Measurements from ENCODE around the gene AR. TPM values are rescaled to one million over a fixed set of nuclear protein-coding genes. Genes with fewer than 3 reads are reported as not detected.

The AR gene
- total RNA-seq, 1 experiment from 2014 or later = not detected

DNA sequence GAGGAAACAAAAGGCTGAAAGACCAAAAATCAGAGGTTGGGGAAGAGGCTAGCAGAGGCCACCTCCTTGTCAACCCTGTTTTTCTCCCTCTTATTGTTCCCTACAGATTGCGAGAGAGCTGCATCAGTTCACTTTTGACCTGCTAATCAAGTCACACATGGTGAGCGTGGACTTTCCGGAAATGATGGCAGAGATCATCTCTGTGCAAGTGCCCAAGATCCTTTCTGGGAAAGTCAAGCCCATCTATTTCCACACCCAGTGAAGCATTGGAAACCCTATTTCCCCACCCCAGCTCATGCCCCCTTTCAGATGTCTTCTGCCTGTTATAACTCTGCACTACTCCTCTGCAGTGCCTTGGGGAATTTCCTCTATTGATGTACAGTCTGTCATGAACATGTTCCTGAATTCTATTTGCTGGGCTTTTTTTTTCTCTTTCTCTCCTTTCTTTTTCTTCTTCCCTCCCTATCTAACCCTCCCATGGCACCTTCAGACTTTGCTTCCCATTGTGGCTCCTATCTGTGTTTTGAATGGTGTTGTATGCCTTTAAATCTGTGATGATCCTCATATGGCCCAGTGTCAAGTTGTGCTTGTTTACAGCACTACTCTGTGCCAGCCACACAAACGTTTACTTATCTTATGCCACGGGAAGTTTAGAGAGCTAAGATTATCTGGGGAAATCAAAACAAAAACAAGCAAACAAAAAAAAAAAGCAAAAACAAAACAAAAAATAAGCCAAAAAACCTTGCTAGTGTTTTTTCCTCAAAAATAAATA, 179.9 kb downstream of the AR start:
- Histone ChIP-seq H3K27me3 (ENCODE audit: low read length) (no peaks in the 10 kb centered on the region), H3K4me3 (ENCODE audit: low read length) (no peak overlapping the region), H3K79me2 (ENCODE audit: low read length) (no peaks in the 10 kb centered on the region), H3K4me1 (ENCODE audit: insufficient read depth, low read length) (no peaks in the 10 kb centered on the region), H4K20me1 (ENCODE audit: low read length) (no peaks in the 10 kb centered on the region), H3F3A (ENCODE audit: low read length, unreplicated experiment) (no peaks in the 10 kb centered on the region), H2AFZ (ENCODE audit: low read length) (no peak overlapping the region), H3K27ac (ENCODE audit: low read length) (no peak overlapping the region), H3K9me2 (replicated peaks; ENCODE audit: low read length) (no peaks in the 10 kb centered on the region), H3K4me2 (ENCODE audit: low read length) (no peak overlapping the region), H3K9me3 (ENCODE audit: low read length) (no peaks in the 10 kb centered on the region), H3K9ac (ENCODE audit: low read length) (no peak overlapping the region), H3K36me3 (ENCODE audit: low read depth, low read length) (no peaks in the 10 kb centered on the region)
- ChIA-PET CTCF (no interaction called here), POLR2A (ENCODE audit: unreplicated experiment) (no interaction called here)
- DNase-seq (no peak), ATAC-seq (no peak)
- no TSS peak for BruUV-seq (replicated peaks)
- intact Hi-C loops (cut with micrococcal nuclease) = no loop called here
- TF ChIP-seq EZH2phosphoT487 (IDR thresholded peaks at IDR 0.05; ENCODE audit: borderline replicate concordance, low read length) (no peak), EZH2 (IDR thresholded peaks at IDR 0.05; ENCODE audit: low read length, unreplicated experiment) (no peak)
- TF ChIP-seq, protein P1, sequence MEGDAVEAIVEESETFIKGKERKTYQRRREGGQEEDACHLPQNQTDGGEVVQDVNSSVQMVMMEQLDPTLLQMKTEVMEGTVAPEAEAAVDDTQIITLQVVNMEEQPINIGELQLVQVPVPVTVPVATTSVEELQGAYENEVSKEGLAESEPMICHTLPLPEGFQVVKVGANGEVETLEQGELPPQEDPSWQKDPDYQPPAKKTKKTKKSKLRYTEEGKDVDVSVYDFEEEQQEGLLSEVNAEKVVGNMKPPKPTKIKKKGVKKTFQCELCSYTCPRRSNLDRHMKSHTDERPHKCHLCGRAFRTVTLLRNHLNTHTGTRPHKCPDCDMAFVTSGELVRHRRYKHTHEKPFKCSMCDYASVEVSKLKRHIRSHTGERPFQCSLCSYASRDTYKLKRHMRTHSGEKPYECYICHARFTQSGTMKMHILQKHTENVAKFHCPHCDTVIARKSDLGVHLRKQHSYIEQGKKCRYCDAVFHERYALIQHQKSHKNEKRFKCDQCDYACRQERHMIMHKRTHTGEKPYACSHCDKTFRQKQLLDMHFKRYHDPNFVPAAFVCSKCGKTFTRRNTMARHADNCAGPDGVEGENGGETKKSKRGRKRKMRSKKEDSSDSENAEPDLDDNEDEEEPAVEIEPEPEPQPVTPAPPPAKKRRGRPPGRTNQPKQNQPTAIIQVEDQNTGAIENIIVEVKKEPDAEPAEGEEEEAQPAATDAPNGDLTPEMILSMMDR (conservative IDR thresholded peaks at IDR 0.05; ENCODE audit: low read depth, low read length) = no peak

DNA sequence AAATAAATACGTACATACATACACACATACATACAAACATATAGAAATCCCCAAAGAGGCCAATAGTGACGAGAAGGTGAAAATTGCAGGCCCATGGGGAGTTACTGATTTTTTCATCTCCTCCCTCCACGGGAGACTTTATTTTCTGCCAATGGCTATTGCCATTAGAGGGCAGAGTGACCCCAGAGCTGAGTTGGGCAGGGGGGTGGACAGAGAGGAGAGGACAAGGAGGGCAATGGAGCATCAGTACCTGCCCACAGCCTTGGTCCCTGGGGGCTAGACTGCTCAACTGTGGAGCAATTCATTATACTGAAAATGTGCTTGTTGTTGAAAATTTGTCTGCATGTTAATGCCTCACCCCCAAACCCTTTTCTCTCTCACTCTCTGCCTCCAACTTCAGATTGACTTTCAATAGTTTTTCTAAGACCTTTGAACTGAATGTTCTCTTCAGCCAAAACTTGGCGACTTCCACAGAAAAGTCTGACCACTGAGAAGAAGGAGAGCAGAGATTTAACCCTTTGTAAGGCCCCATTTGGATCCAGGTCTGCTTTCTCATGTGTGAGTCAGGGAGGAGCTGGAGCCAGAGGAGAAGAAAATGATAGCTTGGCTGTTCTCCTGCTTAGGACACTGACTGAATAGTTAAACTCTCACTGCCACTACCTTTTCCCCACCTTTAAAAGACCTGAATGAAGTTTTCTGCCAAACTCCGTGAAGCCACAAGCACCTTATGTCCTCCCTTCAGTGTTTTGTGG, 180.7 kb downstream of the AR start:
- Histone ChIP-seq H3K4me1 (ENCODE audit: insufficient read depth, low read length) (no peaks in the 10 kb centered on the region), H3K79me2 (ENCODE audit: low read length) (no peaks in the 10 kb centered on the region), H3F3A (ENCODE audit: low read length, unreplicated experiment) (no peaks in the 10 kb centered on the region), H3K9me2 (replicated peaks; ENCODE audit: low read length) (no peaks in the 10 kb centered on the region), H3K9me3 (ENCODE audit: low read length) (no peaks in the 10 kb centered on the region), H2AFZ (ENCODE audit: low read length) (no peak overlapping the region), H3K27ac (ENCODE audit: low read length) (no peak overlapping the region), H3K4me3 (ENCODE audit: low read length) (no peak overlapping the region), H3K9ac (ENCODE audit: low read length) (no peak overlapping the region), H4K20me1 (ENCODE audit: low read length) (no peaks in the 10 kb centered on the region), H3K4me2 (ENCODE audit: low read length) (no peak overlapping the region), H3K27me3 (ENCODE audit: low read length) (no peaks in the 10 kb centered on the region), H3K36me3 (ENCODE audit: low read depth, low read length) (no peaks in the 10 kb centered on the region)
- intact Hi-C loops (cut with micrococcal nuclease) = no loop called here
- TF ChIP-seq EZH2phosphoT487 (IDR thresholded peaks at IDR 0.05; ENCODE audit: borderline replicate concordance, low read length) = no peak
- TF ChIP-seq EZH2 (IDR thresholded peaks at IDR 0.05; ENCODE audit: low read length, unreplicated experiment) = no peak
- TF ChIP-seq, protein P1 (conservative IDR thresholded peaks at IDR 0.05; ENCODE audit: low read depth, low read length) = no peak
- DNase-seq (no peak), ATAC-seq (no peak)
- BruUV-seq (replicated peaks) = no TSS peak
- POLR2A ChIA-PET (ENCODE audit: unreplicated experiment) = no interaction called here
- CTCF ChIA-PET = no interaction called here

DNA sequence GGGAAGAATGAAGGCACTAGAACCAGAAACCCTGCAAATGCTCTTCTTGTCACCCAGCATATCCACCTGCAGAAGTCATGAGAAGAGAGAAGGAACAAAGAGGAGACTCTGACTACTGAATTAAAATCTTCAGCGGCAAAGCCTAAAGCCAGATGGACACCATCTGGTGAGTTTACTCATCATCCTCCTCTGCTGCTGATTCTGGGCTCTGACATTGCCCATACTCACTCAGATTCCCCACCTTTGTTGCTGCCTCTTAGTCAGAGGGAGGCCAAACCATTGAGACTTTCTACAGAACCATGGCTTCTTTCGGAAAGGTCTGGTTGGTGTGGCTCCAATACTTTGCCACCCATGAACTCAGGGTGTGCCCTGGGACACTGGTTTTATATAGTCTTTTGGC, 181.7 kb downstream of the AR start:
- Histone ChIP-seq H3K9me3 (ENCODE audit: low read length) (no peaks in the 10 kb centered on the region), H3K4me1 (ENCODE audit: insufficient read depth, low read length) (no peaks in the 10 kb centered on the region), H3K9me2 (replicated peaks; ENCODE audit: low read length) (no peaks in the 10 kb centered on the region), H3F3A (ENCODE audit: low read length, unreplicated experiment) (no peaks in the 10 kb centered on the region), H3K36me3 (ENCODE audit: low read depth, low read length) (no peaks in the 10 kb centered on the region), H3K4me2 (ENCODE audit: low read length) (no peak overlapping the region), H3K27ac (ENCODE audit: low read length) (no peak overlapping the region), H3K4me3 (ENCODE audit: low read length) (no peak overlapping the region), H2AFZ (ENCODE audit: low read length) (no peak overlapping the region), H4K20me1 (ENCODE audit: low read length) (no peaks in the 10 kb centered on the region), H3K9ac (ENCODE audit: low read length) (no peak overlapping the region), H3K27me3 (ENCODE audit: low read length) (no peaks in the 10 kb centered on the region), H3K79me2 (ENCODE audit: low read length) (no peaks in the 10 kb centered on the region)
- intact Hi-C loops (cut with micrococcal nuclease) = no loop called here
- no TSS peak for BruUV-seq (replicated peaks)
- ChIA-PET POLR2A (ENCODE audit: unreplicated experiment) (no interaction called here), CTCF (no interaction called here)
- DNase-seq (no peak), ATAC-seq (no peak)
- TF ChIP-seq EZH2phosphoT487 (IDR thresholded peaks at IDR 0.05; ENCODE audit: borderline replicate concordance, low read length) (no peak), EZH2 (IDR thresholded peaks at IDR 0.05; ENCODE audit: low read length, unreplicated experiment) (no peak)
- TF ChIP-seq, protein P1 (conservative IDR thresholded peaks at IDR 0.05; ENCODE audit: low read depth, low read length) = no peak
